Measurements from ENCODE around the gene ST7.

DNA sequence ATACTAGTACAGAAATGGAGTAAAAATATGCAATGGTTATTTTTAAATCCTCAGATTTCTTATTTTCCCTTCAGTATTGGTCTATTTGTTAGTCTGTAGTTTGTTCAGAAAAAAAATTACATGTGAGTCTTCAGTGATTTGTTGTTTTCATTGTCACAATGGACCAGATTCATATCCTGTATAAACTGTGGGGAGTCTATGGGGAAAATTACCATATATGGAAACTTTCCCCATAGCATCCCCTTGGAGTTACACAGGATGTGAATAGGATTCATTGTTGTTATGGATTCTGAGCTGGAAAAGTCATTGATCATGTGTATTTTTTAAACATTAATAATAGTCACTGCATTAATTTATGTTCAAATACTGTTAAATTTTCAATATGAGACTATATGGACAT lies 72.6 kb downstream of the ST7 start:
- no peak for TF ChIP-seq EZH2 (IDR thresholded peaks at IDR 0.05; ENCODE audit: insufficient read depth, low read length)
- TF ChIP-seq CTCF (IDR thresholded peaks at IDR 0.05; ENCODE audit: insufficient read depth, low read depth, low read length), result no peak
